Activated T-helper 9 cell treated with anti-CD3 and anti-CD28 coated beads, Interleukin-2, amount 50 U/mL, for 16 hours (primary cell): ENCODE results near the gene MTERF4.

Experiments used
- DNase-seq: peaks from one replicate; pipeline ENCODE4 v3.0.0-alpha.2; 2020; ENCODE audit warnings: low read depth

MTERF4 gene

GRCh38 chr2:241102239-241102803 is at the start of gene MTERF4:
Gene MTERF4, minus strand, starts transcription at chr2:241102287. Its CDS starts 14 bp downstream, at chr2:241102273.
- DNase-seq, result peak; percentile 86

DNA sequence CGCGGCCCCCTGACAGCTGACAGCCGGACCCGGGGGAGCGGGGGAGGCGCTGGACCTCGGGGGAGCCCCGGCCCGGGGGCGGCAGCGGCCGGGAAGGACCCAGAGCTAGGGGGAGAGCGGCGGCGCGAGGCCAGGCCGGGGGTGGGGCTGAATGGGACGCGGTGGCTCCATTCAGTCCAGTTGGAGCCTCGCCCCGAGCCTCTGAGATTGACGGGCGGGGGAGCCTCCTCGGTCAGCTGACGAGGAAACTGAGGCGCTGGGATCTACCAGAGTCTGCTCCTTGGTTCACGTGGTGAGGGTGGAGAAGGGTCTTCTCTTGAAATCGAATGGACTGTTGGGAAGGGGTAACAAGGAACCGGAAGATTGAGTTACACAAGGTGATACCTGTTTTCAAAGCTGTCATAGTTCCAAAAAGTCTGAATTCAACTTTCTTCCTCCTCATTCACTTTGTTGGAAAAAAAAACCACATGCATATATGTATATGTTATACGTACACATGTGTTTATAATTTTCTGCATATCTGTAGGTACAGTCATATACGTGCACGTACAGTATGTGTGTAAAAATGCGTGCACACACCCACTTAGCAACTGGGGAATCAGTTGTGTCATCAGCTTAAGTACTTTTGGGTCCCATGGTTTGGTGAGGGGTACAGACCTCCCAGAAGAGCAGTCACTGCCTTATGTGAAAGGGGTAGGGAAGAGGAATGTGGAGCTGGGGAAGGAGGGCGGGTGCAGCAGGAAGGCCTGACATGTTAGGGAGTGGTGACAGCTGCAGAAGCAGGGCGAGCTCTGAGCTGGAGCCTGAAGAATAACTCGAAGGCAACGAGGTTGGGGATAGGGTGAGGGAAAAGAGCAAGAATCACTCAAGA is 48.8 kb upstream of the MTERF4 start:
- DNase-seq, result no peak

DNA sequence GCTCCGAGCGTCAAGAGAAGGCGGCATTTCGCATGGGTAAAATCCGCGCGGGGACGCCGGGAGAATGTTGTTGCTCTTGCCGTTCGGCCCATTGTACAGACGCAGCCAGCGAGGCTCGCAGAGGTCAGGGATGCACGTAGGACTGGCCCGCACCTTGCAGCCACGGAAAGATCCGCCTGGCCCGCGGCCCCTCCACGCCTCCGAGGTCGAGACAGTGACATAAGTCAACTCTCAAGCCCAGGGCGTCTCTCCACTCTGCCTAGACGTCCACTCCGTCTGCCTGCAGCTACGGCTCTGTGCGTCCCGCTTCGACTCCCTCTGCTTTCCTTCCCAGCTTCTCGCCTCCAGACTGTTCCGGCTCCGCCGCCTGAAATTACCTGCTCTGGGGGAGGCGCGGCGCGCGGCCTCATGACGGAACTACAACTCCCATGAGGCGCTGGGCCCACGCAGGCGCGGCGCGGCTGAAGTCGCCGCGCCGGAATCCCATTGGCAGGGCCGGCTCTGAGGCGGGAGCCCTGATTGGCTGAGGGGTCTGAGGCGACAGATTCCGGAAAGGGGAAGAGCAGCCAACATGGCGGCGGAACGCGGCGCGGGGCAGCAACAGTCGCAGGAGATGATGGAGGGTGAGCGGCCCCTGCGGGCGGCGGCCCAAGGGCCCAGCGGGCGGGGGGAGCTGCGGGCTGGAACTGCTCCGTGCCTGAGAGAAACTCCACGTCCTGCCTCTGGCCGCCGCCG is 48.0 kb upstream of the MTERF4 start, which contains the start of gene PPP1R7:
Gene PPP1R7, plus strand, starts transcription at position 543 of the 735 bp plus-strand sequence. Its CDS starts 29 bp downstream, at position 572.
- peak; percentile 92 for DNase-seq

DNA sequence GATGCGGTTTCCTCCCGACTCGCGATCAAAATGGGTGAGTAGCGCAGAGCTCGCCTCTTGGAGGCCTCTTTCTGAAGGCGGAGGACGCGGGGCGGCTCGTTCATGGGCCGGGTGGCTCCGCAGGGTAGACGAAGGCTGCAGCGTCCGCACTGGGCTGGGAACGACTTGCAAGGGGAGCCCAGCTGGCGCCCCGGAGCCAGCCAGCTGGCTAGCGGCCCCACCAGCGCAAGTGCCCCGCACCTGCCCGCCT is 47.5 kb upstream of the MTERF4 start:
- no peak for DNase-seq

- DNase-seq, result peak; percentile 86
Measured at GRCh38 chr2:241148891-241149674, 47.0 kb upstream of the MTERF4 start, which contains the start of gene PASK. Gene PASK, minus strand, starts transcription at chr2:241149472. Its CDS starts 6,440 bp downstream, at chr2:241143032.

GRCh38 chr2:241148239-241148638 is 46.2 kb upstream of the MTERF4 start:
- DNase-seq, result no peak

DNA sequence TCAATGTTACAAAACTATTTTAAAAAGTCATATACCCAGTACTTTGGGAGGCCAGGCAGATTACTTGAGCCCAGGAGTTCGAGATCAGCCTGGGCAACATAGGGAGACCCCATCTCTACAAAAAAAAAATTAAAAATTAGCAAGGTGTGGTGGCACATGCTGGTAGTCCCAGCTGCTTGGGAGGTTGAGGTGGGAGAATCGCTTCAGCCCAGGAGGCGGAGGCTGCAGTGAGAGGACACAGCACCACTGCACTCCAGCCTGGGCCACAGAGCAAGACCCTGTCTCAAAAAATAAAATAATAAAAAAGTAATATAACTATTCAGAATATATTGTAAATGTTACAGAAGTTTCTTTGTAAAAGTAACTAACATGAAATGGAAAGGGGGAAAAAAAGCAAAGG is 45.2 kb upstream of the MTERF4 start:
- no peak for DNase-seq

GRCh38 chr2:241146286-241146685 is 44.2 kb upstream of the MTERF4 start:
- DNase-seq, result no peak

DNA sequence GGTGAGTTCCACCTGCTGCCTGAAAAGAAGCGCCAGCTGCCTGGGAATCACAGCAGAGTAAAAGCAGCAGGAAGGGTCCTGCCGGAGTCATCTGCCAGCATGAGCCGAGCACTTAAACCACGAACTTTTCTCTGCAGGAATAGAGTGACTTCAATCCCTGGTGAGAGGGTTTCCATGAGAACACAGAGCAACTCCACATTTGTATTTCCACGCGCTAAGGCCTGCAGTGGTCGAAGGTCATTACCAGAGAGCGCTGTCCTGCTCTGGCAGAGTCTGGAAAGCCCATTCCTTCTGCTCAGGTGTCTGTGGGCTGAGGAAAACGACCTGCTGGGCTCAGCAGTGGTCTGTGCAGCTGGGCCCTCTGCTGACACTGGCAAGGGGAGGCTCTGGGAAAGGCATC is 40.5 kb upstream of the MTERF4 start:
- no peak for DNase-seq

DNA sequence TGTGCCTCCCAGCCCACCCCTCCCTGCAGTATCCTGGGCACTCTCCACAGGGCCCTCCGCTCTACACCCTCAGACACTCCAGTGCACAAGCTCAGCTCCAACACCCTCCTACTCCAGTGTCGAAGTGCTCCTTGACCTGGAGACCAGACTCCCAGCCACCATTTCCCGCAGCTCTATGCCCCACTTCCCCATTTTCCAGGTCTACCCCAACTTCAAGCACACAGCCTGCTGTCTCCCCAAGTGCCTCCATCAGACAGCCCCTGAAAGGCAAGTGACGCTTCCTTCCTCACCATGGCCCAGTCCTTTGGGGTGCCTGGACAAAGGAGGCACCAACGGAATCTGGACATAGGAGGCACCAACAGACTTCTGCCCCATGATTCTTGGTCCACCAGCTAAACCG is 40.0 kb upstream of the MTERF4 start:
- DNase-seq, result no peak

- no peak for DNase-seq
Measured at GRCh38 chr2:241141214-241141770, 39.2 kb upstream of the MTERF4 start.

DNA sequence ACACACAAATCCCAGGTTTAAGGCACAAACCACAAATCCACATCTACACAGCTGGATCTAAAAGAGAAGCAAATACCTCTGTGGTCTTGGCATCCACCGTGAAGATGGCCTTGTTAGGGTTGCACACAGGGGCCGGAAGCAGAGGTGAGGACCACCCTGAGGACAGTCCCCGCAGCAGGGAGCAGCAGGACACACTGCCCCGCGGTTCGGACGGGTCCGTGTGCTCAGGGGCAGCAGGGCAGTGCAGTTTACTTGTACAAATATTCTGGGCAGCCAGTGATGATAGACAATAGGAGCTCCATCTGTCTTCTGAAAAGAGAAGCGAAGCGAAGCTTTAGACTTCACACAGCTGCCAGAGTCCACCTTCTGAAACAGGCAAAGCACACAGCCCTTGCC is 38.4 kb upstream of the MTERF4 start:
- DNase-seq, result no peak

DNA sequence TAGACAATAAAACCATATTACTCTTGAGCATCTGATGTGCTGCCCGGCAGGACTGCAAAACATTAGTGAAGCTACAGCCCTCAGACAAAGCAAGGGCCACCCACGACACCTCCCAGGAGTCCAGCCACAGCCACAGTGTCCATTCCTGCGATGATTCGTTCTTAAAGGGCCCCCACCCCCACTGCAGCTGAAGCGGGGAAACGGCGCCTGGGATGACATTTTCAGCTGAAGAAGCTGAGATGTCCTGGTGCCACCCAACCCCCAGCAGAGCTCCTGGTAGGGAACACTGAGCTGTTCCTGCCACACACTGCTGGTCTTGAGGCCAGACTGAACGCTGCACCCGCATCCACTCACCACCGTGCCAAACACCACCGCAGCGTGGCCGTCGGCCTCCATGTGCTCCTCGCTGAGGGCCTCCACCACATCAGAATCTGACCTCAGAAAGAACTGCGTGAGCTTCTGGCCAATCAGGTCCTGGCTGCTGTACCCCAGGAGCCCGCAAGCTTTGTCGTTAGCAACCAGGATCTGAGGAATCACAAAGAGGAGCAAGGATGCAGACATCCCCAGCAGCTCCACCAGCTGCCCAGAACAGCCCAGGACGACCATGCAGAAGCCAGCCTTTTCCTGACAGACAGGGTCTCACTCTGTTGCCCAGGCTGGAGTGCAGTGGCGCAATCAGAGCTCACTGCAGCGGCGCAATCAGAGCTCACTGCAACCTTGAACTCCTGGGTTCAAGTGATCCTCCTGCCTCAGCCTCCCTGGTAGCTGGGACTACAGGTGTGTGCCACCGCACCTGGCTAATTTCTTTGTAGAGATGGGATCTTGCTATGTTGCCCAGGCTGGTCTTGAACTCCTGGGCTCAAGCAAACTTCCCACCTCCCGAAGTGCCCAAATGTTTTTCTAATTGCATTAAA is 37.7 kb upstream of the MTERF4 start:
- DNase-seq, result no peak

DNA sequence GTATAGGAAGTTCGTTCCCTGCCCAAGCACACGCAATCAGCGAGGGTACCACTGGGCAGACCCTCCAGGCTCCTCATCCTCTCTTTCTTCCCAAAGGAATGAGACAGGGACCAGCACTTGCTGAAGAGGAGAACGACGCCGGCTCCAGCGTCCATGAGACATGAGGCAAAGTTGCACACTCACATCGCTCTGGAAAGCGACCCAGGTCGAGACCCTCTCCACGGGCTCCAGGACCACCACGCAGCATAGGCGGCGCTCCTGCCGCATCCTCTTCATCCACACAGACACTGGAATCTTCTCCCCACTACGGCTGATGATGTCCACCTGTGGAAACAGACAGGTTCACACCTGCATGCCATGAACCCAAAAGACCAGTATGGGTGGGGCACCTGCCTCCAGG is 36.4 kb upstream of the MTERF4 start:
- DNase-seq, result no peak

DNA sequence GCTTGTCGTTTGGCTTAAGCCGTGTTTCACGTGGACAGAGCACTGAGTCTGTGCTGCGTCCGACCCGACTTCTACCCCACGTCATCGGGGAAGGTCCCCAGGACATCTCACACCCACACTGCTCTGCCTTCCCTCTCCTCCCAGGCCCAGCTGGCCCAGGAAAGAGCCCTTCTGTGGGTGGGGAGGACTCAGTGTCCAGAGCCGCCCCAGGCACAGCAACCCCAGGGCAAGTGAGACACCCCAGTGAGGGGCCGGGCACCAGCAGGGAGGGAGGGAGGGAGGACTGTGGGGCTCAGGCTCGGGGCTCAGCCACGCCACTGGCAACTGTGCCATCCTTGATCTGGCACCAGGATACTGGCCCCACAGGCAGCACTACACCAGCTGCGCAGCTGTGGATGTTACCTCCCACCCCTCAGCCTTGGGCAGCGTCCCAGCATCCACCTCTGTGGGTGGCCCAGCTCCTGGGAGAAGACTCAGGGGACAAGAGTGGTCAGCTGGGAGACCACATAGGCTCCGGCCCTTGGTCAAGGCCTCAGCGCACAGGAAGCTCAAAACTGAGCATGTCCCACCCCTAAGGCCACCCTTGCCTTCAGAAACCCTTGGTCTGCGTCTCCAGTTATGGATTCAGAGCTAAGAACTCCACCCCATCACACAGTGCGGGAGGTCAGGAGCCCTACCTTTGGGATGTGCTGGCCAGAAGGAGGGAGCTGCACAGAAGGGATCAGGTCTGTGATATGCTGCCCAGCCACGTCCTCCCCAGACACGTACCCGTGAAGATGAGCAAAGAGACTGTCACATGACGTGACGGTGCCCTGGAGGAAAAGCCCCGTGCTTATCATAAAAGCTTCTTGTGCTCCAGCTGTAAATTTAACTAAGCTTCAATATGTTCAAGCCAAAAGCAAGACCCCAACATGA is 35.4 kb upstream of the MTERF4 start:
- no peak for DNase-seq

DNA sequence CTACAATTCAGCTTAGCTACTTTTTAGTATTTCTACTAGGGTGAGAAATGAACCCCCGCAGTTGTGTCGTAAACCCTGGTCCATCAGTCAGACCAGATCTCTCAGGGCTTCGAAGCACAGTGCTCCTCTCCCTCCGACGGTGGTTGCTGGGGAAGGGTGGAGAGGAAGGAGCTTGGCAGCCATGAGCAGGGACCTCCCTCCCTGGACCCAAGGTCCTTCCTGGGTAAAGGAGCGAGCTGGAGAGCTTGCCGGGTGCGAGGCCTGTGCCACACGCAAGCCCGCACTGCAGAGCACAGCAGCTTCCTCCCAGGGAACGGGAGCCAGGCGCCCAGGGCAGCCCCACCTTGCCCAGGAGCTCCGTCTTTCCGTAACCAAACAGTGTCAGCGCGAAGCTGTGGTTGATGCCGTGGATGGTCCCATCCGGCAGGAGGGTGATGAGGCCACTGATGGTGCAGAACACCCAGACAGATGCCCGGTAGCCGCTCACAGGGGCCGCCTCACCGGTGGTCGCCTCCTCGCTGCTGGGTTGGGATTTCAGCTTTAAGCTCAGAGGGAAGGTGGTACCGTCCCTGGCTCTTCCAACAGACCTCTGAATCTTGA is 34.7 kb upstream of the MTERF4 start:
- DNase-seq, result no peak

GRCh38 chr2:241136191-241136590 is 34.1 kb upstream of the MTERF4 start:
- no peak for DNase-seq

DNA sequence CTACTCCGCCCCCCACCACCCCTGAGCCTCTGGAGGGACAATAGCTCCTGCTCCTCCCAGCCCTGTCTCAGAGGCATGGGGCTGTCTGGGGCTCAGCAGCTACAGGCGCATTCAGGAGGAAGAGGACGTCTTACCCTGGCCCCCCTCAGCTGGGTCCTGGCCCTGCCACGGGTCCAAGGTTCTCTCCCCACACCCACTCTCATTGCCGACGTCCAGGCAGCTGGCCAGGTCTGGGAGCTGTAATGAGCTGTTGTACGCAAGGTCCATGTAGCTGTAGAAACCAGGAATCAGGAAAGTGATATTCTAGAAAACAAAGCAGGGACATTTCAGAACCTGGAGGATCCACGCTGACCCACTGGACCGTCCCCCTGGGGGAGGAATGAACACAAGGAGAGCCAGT is 33.6 kb upstream of the MTERF4 start:
- no peak for DNase-seq

DNA sequence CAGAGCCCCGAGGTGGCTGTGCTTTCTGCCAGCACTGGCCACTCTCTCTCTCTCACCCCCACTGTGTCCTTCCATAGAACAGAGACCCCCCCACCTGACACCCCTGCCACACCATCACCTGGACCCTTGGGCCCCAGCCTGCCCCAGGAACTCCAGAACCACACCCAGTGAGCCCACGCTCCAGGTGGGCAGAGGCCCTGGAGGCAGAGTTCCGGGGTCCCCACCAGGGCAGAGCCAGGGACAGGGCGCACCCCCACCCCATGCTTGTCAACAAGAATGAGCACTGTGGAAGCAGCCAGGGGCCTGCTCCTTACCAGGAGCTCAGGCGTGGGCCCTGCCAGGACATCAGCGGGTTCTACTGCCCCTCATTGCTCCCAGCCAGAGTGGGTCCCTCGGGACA is 32.6 kb upstream of the MTERF4 start:
- no peak for DNase-seq
